ENCODE results near the gene NECAB2.
"Not testable (repeated sequence)": the region's sequence is repeated elsewhere in the genome, so short reads cannot be mapped to it uniquely, and the experiment has no call there.

Gene NECAB2

DNA sequence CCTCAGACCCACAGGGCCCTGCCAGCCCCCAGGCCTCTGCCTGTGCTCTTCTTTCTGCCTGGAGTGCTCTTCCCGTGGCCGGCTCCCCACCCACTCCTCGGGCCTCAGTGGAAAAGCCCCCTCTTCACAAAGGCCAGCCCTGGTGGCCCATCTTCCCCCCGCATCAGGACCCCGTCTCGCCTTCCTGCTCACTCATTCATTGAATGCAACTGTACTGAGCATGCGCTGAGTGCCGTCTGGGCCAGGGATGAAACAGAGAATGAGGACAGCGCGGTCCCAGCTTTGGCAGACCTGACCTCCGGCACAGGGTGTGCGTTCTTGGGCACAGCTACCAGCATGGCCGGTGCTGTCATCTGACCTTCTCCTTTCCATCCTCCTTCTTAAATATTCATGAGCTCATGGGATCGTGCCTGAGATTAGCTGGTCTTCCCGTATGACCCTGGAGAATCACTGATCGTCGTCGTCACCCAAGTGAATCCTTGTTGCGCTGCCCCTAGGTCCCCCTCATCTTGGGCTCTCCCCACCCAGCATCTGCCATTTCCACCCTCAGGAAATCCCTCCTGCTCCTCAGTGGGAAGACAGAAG, 31.4 kb upstream of the NECAB2 start:
- DNase-seq (ENCODE audit: low read depth) = no peak

DNA sequence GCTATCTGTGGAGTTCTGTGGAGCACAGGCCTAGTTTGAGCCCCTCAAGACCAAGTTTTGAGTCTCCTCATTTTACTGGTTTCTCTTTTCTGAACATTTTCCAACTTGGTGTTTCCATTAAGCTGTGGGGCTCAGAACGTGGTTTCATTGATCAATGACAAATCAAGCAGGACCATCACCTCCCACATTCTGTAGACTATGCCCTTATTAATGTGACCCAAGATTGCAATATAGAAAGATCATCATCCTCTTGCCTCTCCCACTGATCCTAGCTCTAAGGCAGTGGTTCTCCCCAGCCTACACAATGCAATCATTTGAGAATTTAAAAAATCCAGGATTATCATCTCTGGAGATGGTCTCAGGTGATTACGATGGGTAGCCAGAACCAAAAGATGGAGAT, 30.8 kb upstream of the NECAB2 start:
- DNase-seq (ENCODE audit: low read depth) = no peak

DNA sequence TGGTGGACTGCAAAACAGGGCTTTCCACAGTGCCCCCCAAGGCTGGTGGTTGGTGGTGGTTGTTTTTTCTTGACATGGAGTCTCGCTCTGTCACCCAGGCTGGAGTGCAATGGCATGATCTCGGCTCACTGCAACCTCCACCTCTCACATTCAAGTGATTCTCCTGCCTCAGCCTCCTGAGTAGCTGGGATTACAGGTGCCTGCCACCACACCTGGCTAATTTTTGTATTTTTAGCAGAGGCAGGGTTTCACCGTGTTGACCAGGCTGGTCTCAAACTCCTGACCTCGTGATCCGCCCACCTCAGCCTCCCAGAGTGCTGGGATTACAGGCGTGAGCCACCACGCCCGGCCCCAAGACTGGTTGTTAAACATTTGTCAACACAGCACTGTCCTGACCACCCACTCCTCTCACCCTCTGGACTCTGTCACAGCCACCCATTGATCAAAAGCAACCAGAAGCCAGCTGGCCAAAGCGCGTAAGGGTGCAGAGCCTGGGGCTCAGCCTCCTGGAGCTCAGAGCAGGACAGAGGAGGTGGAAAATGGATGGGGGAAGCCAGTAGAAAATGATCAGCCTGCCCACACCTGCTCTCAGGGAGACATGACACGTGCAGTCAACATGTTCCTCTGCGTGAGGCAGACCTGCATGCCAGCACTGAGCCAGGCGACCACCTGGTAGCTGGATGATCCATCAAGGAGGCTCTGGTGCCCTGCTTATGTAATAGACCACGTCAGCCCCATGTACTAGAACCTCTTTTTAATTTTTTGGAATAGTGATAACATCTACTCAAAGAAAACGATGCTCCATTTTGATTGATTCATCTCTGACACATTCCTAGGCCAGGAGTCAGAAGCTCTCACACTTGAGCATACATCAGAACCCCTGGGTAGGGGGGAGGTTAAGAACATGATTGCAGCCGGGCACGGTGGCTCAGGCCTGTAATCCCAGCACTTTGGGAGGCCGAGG, 29.8 kb upstream of the NECAB2 start:
- DNase-seq (ENCODE audit: low read depth) = no peak

DNA sequence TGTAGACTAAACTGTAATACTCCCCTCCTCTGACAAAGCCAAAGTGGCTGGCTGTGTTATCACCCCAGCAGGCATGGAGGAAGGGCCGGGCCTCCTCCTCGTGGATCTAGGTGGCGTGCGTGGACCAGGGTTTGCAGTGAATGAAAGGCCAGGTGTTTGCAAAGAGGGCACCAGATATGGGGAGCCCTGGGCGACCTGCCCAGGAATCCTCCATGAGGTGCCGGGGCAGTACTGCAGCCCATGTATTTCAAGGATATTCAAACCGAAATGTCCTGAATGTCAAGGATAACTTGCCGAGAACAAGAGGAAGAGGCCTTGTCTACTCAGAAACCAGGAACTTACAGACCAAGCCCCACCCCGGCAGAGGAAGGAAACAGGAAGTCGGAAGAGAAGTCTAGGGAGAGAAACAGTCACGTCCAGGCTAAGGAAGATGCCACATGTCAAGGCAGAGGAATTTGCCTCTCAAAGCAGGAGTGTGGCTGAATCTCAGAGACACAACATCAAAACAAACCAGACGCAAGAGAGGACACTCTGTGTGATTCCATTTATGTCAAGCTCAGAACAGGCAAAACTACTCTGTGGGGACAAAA, 28.7 kb upstream of the NECAB2 start:
- DNase-seq (ENCODE audit: low read depth) = no peak

DNA sequence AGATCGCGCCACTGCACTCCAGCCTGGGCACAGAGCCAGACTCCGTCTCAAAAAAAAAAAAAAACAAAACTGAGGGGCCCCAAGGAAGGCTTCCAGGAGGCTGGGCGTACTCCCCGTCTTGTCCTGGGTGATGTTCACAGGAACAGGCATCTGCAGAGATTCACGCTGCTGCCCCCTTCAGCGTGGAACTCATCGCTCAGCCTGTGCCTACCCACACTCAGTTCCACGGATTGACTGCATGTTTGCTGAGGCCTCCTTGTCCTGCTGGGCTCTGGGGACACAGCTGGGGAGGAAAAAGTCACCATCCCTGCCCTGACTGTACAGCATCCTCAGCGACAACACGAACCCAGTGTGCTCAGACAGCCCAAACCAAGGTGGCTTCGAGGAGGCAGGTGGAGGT, 27.9 kb upstream of the NECAB2 start:
- no peak for DNase-seq (ENCODE audit: low read depth)

DNA sequence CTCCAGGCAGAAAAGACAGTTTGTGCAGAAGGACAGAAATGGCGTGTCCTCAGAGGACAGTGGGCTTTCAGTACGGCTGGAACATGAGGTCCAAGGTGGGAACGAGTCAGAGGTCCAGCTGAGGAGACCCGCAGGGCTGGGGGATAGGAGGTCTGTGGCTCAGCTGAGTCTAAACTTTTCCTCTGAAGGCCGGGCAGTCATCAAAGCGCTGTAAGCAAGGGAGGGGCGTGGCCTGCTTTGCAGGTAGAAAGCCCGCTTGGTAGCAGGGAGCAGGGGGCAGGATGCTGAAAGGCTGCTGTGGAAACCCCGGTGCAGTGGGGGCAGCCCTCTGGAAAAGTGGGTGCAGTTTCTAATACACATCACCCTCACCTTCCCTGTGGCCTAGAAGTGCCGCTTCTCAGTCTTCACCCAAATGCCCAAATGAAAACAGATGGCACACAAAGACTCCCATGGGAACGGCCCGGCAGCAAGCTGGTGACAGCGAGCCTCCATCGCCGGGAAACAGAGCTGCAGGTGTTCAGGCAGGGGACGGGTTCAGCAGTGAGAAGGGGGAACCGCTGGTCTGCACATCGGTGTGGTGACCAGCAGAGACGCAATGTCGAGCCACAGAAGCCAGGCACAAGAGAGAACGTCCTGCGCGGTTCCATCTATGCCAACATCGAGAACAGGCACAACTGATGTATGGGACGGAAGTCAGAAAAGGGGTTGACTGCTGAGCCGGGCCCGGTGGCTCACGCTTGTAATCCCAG, 27.2 kb upstream of the NECAB2 start:
- no peak for DNase-seq (ENCODE audit: low read depth)

DNA sequence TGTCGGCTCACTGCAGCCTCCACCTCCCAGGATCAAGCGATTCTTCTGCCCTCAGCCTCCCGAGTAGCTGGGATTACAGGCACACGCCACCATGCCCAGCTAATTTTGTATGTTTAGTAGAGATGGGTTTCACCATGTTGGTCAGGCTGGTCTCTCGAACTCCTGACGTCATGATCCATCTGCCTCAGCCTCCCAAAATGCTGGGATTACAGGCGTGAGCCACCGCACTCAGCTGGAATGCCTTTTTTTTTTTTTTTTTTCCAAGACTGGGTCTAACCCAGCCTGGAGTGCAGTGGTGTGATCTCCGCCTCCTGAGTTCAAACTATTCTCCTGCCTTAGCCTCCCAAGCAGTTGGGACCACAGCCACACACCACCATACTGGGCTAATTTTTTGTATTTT, 26.5 kb upstream of the NECAB2 start:
- not testable (repeated sequence) for DNase-seq (ENCODE audit: low read depth)

DNA sequence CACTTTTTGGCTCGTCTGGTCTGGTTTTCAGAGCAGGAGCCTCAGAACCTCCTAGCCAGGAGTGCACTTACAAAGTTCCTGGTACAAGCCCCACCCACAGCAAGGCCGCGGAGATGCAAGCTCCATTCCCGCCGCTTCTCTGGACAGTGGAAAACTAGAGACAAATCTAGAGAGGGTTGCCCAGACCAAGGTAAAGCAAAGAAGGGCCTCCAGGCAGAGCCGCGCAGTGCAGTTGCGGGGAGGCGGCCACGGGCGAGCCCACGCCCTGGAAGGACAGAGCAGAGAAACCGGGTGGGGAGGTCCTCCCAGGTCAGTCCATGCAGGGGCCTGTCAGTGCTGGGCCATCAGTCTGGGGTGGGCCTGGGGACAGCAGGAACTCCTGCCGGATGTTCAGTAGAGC, 26.0 kb upstream of the NECAB2 start:
- no peak for DNase-seq (ENCODE audit: low read depth)

DNA sequence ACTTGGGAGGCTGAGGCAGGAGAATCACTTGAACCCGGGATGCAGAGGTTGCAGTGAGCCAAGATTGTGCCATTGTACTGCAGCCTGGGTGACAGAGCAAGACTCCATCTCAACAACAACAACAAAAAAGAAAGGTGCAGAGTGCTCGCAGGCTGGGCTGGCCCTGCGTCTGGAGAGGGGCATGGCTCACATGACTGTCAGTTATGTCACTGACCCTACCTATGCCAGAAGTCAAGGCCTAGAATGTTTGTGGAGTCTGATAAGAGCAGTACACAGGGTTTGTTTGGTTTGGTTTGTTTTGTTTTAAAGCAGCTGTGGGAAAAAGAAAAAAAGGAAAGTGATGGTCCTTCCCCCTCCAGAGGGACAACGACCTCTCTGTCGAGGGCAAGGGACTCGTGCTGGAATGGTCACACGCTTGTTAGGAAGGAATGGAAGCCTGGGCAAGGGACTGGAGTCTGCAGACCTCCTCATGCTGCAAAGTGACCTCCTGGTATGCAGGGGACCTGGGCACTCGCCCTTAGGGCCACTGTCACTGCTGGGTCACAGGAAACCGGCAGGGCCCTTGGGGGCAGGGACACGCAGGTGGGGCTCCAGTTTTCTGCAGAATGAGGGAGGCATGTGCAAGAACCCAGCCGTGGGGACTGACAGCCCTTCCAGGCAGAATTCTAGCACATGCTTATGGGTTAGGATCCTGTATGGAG, 25.1 kb upstream of the NECAB2 start:
- DNase-seq (ENCODE audit: low read depth) = no peak

DNA sequence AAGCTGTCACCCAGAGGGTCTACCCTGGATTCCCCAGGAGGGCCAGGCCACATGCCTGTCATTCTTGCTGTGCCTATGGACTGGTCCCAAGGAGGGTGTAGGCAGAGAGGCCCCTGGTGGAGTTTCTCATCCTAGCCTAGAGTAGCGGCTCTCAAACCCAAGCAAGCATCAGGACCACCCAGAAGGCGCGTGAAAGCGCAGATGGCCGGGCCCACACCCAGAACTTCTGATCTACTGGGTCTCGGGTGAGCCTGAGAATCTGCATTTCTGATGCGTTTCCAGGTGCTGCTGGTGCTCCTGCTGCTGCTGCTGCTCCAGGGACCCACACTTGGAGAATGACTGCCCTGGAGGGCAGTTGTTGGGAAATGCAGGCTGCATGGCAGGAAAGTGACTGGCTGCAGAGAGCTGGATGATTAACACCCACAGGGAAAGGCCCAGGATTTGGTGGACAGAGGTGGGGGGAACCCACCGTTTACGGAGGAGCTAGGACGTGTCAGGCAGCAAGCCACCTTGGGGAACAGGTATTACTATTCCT, 24.5 kb upstream of the NECAB2 start:
- no peak for DNase-seq (ENCODE audit: low read depth)

DNA sequence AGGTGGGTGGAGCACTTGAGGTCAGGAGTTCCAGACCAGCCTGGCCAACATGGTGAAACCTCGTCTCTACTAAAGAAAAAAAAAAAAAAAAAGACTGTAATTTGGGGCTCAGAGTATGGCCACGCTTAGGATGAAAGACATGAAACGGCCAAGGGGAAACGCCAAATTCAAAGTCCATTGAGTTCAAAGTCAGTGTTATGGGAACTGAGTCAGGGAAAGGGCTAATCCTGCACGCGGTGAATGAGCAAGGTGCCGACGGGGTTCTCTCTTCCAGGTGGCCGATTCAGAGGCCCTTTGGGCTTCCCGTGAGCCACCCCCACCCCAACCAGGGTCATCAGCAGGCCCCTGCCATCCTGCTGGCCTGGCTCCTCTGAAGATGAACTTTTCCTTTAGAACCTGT, 22.5 kb upstream of the NECAB2 start:
- no peak for DNase-seq (ENCODE audit: low read depth)

DNA sequence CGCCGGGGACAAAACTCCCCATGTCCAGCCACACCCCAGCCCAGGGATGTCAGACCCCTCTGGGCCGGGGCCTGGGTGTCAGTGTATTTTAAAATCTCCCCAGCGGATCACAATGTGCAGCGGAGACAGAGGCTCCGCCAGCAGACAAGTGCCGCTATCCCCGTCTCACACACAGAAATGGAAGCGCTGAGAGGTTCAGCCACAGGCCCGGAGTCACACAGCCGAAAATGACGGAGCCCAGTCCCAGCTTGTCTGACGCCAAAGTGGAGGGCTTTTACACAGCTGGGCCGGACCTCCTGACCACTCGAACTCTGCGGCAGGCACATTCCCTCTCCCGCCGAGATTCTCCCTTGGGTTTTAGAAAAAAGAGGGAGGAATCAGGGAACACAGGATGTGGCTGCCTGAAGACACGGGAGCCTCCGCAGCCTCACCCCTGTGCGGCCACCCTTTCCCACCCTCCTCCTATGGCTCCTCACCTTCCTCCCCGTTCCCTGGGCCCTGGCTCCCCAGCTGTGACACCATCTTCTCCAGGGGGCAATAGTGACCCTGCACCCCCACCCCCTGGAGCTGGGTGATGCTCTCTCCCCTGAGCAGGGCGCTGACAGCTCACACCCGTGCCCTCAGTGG, 21.8 kb upstream of the NECAB2 start:
- DNase-seq (ENCODE audit: low read depth) = no peak

DNA sequence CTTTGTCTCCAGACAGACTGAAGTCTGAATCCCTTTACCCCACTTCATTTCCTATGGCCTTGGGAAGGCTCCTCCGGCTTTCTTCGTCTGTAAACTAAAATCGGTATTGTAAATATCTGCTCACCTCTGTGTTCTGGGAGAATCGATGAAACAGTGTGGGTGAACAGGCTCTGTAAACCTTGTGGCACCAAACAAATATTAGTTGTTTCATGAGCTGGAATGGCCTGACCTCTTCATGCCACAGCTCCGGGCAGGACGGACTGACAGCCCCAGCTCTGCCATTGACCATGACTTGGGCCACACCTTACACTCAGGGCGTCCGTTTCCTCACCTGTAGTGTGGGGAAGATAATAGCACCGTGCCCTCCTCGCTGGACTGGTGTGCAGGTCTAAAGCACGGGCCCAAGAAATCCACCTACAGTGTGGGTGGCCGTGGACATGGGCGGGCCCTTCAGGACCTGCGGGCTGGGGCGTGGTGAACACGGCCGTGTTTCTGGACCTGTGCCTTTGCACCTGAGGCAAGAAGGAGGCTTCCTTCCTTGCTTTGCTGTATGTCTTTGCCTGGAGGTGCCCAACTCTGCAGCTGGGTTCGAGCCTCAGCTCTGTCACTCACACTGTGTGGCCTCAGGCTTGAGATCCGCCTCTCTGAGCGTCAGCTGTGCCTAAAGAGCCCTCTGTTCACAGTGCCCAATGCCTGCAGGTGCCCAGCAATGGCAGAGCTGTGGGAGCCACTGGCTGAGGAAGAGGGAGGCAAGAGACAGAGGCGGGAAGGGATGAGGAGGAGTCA, 21.1 kb upstream of the NECAB2 start:
- no peak for DNase-seq (ENCODE audit: low read depth)

DNA sequence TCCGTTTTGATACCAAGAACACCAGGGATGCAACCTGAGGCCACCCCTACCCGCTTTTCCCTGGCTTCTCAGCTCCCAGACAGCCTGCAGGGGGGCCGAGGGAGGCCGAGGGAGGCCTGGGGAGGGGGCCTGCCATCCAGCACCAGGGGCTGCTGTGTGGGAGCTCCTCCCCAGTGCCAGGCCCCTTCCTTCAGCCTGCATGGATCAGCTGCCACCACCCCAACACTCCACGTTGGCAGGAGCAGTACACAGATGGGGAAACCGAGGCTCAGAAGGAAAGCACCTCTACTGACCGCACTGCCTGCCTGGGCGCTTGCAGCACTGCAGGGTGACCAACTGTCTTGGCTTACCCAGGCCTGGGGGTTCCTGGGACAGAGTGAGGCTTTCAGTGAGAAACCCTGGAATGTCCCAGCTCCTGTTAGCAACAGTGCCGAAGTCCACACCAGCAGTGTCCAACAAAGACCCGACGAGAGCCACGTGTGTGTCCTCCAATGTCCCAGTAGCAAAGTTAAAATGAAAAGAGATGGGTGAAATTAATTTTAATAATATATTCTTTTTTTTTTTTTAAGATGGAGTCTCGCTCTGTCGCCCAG, 20.3 kb upstream of the NECAB2 start:
- DNase-seq (ENCODE audit: low read depth) = no peak

DNA sequence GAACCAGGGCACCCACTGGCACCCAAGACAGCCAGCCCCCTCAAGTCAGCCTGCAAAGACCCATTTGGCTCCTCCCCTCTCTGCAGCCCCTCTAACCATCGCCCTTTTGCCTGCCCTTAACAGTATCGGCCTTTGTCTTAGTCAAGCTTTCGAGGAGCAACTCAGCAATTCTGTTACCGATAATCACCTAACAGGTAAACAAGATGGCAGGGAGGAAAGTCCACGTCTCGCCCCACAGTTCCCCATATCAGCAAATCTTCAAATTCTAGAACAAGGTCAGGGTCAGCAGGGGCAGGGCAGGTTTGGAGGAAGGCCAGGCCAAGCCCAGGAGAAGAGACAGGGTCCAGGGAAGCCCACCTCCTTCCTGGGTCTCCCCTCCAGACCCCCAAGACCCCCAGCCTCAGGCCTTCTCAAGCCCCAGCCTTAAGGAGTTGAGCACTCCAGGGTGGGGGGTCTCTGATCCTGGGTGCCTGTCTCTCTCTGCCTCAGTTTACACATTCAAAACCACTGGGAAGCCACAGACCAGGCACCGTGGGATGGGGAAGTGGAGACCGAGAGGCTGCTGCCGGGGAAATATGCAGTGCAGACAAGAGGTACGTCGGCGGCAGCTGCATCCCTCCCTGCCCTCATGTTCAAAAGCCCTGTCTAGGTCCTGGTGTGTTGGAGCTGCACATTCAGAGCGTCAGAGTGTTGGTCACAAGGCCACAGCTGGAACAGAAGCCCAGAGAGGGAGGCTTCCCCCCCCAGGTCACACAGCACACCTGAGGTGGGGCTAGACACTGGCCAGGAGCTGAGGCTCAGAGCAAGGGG, 18.9 kb upstream of the NECAB2 start:
- DNase-seq (ENCODE audit: low read depth) = no peak

DNA sequence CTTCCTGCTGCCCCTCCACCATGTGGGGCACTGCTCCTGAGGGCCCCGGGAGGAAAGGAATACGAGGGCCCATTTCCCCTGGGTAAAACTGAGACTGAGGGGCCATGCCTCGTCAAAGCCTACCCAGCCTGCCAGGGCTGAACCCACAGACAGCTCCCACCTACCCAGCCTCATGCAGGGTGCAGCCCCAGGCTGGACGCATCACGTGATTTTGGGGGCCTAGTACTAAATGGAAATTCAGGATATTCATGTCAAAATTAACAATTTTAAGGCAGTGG, 18.4 kb upstream of the NECAB2 start:
- no peak for DNase-seq (ENCODE audit: low read depth)

DNA sequence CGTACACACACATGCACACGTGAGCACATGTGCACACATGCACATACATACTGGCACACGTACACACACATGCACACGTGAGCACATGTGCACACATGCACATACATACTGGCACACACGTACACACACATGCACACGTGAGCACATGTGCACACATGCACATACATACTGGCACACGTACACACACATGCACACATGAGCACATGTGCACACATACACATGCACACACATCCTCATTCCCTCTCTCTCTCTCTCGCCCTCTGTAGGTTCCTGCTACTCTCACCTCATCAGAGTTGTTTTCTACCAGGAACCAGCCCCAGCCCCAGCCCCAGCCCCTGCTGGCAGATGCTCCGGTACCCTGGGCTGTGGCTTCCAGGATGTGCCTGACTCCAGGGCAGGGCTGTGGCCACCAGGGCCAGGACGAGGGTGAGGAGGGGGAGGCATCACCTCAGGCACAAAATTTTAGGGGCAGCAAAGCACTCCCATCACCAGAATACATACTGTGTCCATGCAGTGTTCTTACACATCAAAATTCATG, 17.1 kb upstream of the NECAB2 start:
- not testable (repeated sequence) for DNase-seq (ENCODE audit: low read depth)

DNA sequence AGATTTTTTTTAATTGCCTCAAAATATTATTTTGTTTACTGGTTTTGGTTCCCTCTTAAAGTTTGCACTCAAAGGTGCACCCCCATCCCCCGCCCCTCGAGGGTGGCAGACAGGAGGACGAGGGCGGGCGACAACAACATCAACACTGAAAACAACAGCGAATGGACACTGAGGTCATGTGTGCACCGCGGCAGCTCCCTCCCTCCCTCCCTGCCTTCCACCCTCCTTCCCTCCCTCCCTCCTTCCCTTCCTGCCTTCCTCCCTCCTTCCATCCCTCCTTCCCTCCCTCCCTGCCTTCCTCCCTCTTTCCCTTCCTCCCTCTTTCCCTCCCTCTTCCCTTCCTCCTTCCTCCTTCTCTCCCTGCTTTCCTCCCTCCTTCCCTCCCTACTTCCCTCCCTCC, 16.5 kb upstream of the NECAB2 start:
- DNase-seq (ENCODE audit: low read depth) = no peak

DNA sequence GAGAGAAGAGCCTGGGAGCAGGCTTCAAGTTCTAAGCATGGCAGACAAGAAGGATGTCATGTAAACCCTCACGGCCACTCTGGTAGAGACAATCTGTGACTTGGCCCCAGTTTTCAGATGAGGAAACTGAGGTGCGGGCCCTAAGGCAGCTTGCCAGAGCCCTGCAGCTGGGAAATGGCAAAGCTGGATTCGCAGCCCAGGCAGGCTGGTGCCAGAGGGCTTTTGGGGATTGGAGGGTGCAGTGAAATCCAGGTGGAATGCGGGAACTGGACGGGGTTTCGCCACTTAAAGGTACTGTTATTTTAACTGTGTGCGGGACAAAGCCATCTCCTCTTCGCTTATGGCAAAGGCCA, 15.5 kb upstream of the NECAB2 start:
- DNase-seq (ENCODE audit: low read depth) = no peak

All from stimulated activated CD8-positive, alpha-beta memory T cell treated with anti-CD3 and anti-CD28 coated beads, Interleukin-15, amount 100 ng/mL, for 1 hour (primary cell).